OCI-LY7 (cell line): Measurements from ENCODE around the gene SNAPC2. TPM values are rescaled to one million over a fixed set of nuclear protein-coding genes. Genes with fewer than 3 reads are reported as not detected.

ENCODE experiments used
- BruUV-seq: library from RNA; stranded (reverse); fragments of 400-500 nt; replicated peaks from 2 replicates; lab custom pipeline; 2021; lab: Mats Ljungman, UMichigan
- CTCF ChIA-PET: fragments of 300-600 bp; sonication (Branson Sonifier 250); formaldehyde crosslinking; loops from one replicate; lab custom pipeline; 2022; ENCODE audit warnings: antibody characterized with exemption; ENCODE audit not compliant: unreplicated experiment; lab: Charles Lee
- POLR2A ChIA-PET: fragments of 300-600 bp; sonication (Branson Sonifier 250); formaldehyde crosslinking; loops from one replicate; lab custom pipeline; 2022; ENCODE audit warnings: antibody characterized with exemption; lab: Charles Lee
- DNase-seq: peaks from one replicate; pipeline ENCODE4 v3.0.0-alpha.2; 2015; ENCODE audit warnings: low spot score
- H2AFZ ChIP-seq: fragments of 200-600 bp; sonication (generic), shearing (Covaris generic); 2 replicates; pipeline ENCODE4 v1.6.1; 2014; ENCODE audit warnings: mild to moderate bottlenecking, antibody characterized with exemption, low read length, moderate library complexity
- H3K27ac ChIP-seq: fragments of 200-600 bp; sonication (generic); 2 replicates; pipeline ENCODE4 v1.5.1; 2014; ENCODE audit warnings: mixed run types, low read depth, mild to moderate bottlenecking, moderate library complexity, low read length, inconsistent platforms; ENCODE audit not compliant: poor library complexity, severe bottlenecking
- H3K36me3 ChIP-seq: fragments of 200-600 bp; sonication (generic); 2 replicates; pipeline ENCODE4 v1.6.1; 2014; ENCODE audit warnings: mild to moderate bottlenecking, antibody characterized with exemption, low read length, moderate library complexity, mixed read lengths; ENCODE audit not compliant: insufficient read depth
- H3K4me1 ChIP-seq: fragments of 200-600 bp; sonication (generic); 2 replicates; pipeline ENCODE4 v1.5.1; 2014; ENCODE audit warnings: mild to moderate bottlenecking, low read length; ENCODE audit not compliant: insufficient read depth, poor library complexity, severe bottlenecking
- H3K4me2 ChIP-seq: fragments of 200-600 bp; sonication (generic); 2 replicates; pipeline ENCODE4 v1.6.1; 2014; ENCODE audit warnings: mild to moderate bottlenecking, low read length
- H3K4me3 ChIP-seq: fragments of 200-600 bp; sonication (generic); 2 replicates; pipeline ENCODE4 v1.5.1; 2014; ENCODE audit warnings: mild to moderate bottlenecking, low read depth, low read length; ENCODE audit not compliant: poor library complexity, severe bottlenecking
- H3K79me2 ChIP-seq: fragments of 200-600 bp; sonication (generic); 2 replicates; pipeline ENCODE4 v1.6.1; 2016; ENCODE audit warnings: low read depth, mild to moderate bottlenecking, low read length, moderate library complexity, mixed read lengths; ENCODE audit not compliant: insufficient read depth
- H3K9me2 ChIP-seq: fragments of 200-600 bp; sonication (generic); 2 replicates; pipeline ENCODE4 v1.6.1; 2016; ENCODE audit warnings: mild to moderate bottlenecking, low read length, mixed read lengths; ENCODE audit not compliant: insufficient read depth
- H3K9me3 ChIP-seq: fragments of 200-600 bp; sonication (generic); 2 replicates; pipeline ENCODE4 v1.6.1; 2014; ENCODE audit warnings: mild to moderate bottlenecking, mixed run types, low read length, mixed read lengths
- H4K20me1 ChIP-seq: fragments of 200-600 bp; sonication (generic); 2 replicates; pipeline ENCODE4 v1.6.1; 2014; ENCODE audit warnings: mild to moderate bottlenecking, antibody characterized with exemption, low read length, moderate library complexity, mixed read lengths; ENCODE audit not compliant: insufficient read depth
- EZH2phosphoT487 ChIP-seq: fragments of 200-600 bp; sonication (generic); IDR thresholded peaks from 2 replicates; pipeline ENCODE4 v1.6.1; 2018; ENCODE audit warnings: low read depth, borderline replicate concordance, mild to moderate bottlenecking, mixed run types, antibody characterized with exemption, low read length, moderate library complexity, mixed read lengths
- intact Hi-C: fragments of 100-400 bp; cut with micrococcal nuclease; formaldehyde crosslinking; loops from one replicate; pipeline ENCODE4 v1.10.0; 2022; ENCODE audit not compliant: unreplicated experiment
- total RNA-seq, 2 experiments: library from RNA; depleted of rRNA in 1 of 2; stranded (reverse); fragments of >200 nt in 1 of 2; shearing (Covaris generic) in 1 of 2; gene quantifications; 2 replicates each; pipeline ENCODE4 v1.2.3, GENCODE V29; 2014 to 2022
- TF ChIP-seq, protein P1 (sequence below): fragments of 200-600 bp; sonication (generic); conservative IDR thresholded peaks from 2 replicates; pipeline ENCODE4 v1.5.1; 2014; ENCODE audit warnings: mild to moderate bottlenecking, antibody characterized with exemption, low read length, moderate library complexity, mixed read lengths

Gene SNAPC2
- total RNA-seq, 2 experiments from 2014 or later: 4.9 to 8.2 TPM

DNA sequence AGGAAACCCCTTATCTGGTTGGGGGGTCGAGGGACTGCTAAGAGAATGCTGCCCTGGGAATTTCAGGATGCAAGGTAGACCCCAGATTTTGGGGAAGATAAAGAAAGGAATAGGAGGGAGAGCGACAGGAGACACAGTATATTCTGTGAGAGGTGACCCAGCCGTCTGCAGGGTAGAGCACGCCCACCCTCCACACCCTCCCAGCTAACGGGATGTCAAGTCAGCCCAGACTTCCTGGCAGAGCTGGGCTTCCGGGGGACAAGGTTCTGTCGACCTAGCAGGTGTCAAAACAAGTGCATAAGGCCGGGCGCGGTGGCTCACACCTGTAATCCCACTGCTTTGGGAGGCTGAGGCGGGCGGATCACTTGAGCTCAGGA lies 45.3 kb upstream of the SNAPC2 start:
- H3K4me1 ChIP-seq: peaks cover 26% of the 10 kb centered on the region
- DNase-seq: no peak
- no peaks in the 10 kb centered on the region for H3K9me2 ChIP-seq
- H3K4me3 ChIP-seq: no peak overlapping the region
- no peak overlapping the region for H3K4me2 ChIP-seq
- POLR2A ChIA-PET: no interaction called here
- intact Hi-C loops: no loop called here
- H4K20me1 ChIP-seq: no peaks in the 10 kb centered on the region
- no peaks in the 10 kb centered on the region for H3K36me3 ChIP-seq
- no peaks in the 10 kb centered on the region for H3K9me3 ChIP-seq
- no TSS peak for BruUV-seq
- CTCF ChIA-PET: no interaction called here
- TF ChIP-seq EZH2phosphoT487: no peak
- TF ChIP-seq, protein P1, sequence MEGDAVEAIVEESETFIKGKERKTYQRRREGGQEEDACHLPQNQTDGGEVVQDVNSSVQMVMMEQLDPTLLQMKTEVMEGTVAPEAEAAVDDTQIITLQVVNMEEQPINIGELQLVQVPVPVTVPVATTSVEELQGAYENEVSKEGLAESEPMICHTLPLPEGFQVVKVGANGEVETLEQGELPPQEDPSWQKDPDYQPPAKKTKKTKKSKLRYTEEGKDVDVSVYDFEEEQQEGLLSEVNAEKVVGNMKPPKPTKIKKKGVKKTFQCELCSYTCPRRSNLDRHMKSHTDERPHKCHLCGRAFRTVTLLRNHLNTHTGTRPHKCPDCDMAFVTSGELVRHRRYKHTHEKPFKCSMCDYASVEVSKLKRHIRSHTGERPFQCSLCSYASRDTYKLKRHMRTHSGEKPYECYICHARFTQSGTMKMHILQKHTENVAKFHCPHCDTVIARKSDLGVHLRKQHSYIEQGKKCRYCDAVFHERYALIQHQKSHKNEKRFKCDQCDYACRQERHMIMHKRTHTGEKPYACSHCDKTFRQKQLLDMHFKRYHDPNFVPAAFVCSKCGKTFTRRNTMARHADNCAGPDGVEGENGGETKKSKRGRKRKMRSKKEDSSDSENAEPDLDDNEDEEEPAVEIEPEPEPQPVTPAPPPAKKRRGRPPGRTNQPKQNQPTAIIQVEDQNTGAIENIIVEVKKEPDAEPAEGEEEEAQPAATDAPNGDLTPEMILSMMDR: no peak
- H3K27ac ChIP-seq: no peak overlapping the region
- no peaks in the 10 kb centered on the region for H3K79me2 ChIP-seq
- H2AFZ ChIP-seq: no peak overlapping the region

DNA sequence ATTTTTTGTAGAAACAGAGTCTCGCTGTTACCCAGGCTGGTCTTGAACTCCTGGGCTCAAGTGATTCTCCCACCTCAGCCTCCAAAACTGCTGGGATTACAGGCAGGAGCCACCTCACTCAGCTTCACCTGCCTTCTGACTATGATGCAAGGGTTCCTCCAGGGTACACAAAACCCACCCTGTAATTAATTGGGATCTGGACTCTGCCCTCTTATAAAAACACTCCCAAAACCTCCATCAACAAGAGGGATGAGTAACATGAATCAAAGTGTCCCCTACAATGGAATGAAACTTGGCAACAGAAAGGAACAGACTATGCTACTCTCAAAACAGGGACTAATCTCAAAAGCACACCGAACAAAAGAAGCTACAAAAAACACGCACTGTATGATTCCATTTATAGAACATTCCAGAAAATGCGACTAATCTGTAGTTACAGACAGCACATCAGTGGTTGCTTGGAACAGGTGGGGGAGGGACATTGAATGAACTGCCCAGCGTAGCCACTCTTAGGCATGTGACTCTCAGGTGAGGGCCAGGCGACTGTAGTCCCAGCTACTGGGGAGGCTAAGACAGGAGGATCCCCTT lies 42.8 kb upstream of the SNAPC2 start:
- CTCF ChIA-PET: no interaction called here
- Histone ChIP-seq H3K79me2 (no peaks in the 10 kb centered on the region), H3K4me3 (no peak overlapping the region), H3K36me3 (no peaks in the 10 kb centered on the region), H2AFZ (no peak overlapping the region), H3K9me2 (no peaks in the 10 kb centered on the region), H3K27ac (no peak overlapping the region), H3K4me1 (peaks cover 2% of the 10 kb centered on the region), H3K9me3 (no peaks in the 10 kb centered on the region), H3K4me2 (no peak overlapping the region), H4K20me1 (no peaks in the 10 kb centered on the region)
- no peak for DNase-seq
- POLR2A ChIA-PET: no interaction called here
- no peak for TF ChIP-seq EZH2phosphoT487
- TF ChIP-seq, protein P1: no peak
- intact Hi-C loops: no loop called here
- no TSS peak for BruUV-seq

DNA sequence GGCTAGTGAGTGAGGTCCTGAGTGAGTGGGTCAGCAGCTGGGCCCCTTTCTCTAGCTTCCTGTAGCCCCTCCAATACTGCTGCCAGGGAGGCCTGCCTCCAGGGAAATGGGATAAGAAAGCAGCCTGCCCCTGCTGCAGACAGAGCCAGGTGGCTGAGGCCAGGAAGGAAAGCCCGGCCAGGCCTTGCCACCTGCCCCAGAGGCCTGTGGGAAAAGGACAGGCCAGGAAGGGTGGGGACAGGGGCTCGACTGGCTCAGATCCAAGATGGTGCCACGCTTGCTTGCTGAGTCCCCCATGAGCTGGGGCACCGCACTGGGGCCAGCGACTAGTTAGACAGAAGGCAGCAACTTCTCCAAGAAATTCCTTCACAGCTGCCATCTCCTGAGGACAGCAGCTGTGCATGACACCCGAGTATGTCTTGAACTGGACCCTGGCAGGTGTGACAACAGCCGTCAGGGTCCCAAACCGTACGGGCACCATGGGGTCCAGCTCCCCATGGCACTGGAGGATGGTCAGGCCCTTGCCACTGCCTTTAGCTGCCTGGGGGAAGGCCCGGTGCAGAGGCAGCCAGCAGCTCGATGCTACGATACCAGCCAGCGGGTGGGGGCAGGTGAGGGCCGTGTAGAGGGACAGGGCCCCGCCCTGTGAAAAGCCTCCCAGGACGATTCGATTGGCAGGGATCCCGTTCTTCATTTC lies 40.9 kb upstream of the SNAPC2 start:
- no TSS peak for BruUV-seq
- POLR2A ChIA-PET: no interaction called here

More for the DNA sequence above, 40.9 kb upstream of the SNAPC2 start:
- Histone ChIP-seq H3K4me1 (no peaks in the 10 kb centered on the region), H3K27ac (no peak overlapping the region), H3K9me2 (no peaks in the 10 kb centered on the region), H3K4me2 (no peak overlapping the region), H2AFZ (no peak overlapping the region), H3K36me3 (no peaks in the 10 kb centered on the region), H3K4me3 (no peak overlapping the region), H3K9me3 (no peaks in the 10 kb centered on the region), H4K20me1 (no peaks in the 10 kb centered on the region), H3K79me2 (no peaks in the 10 kb centered on the region)
- no peak for TF ChIP-seq EZH2phosphoT487
- TF ChIP-seq, protein P1: no peak
- intact Hi-C loops: no loop called here
- CTCF ChIA-PET: no interaction called here
- no peak for DNase-seq
